ENCODE results near the gene NAGS.

Gene NAGS

GRCh38 chr17:44001461-44001920 lies 2.9 kb upstream of the NAGS start:
- Histone ChIP-seq H3K4me1 (ENCODE audit: control insufficient read depth, insufficient read depth, low read length) (no peaks in the 10 kb centered on the region), H3K9me3 (ENCODE audit: control insufficient read depth, insufficient read depth, low read depth, low read length) (no peaks in the 10 kb centered on the region), H3K36me3 (ENCODE audit: control insufficient read depth in 2 of 2, insufficient read depth in 1 of 2, low read length in 2 of 2) (no peaks in the 10 kb centered on the region), H3K27ac (ENCODE audit: extremely low read depth, low read depth, low read length) (no peak overlapping the region), H3K4me3 (ENCODE audit: low read depth, low read length) (no peak overlapping the region)
- TF ChIP-seq ZNF791 (tag by site-specific recombination; IDR thresholded peaks at IDR 0.05) (no peak), ZNF121 (tag by site-specific recombination; IDR thresholded peaks at IDR 0.05) (no peak), ZNF398 (tag by site-specific recombination; IDR thresholded peaks at IDR 0.05) (no peak), ZNF133 (tag by site-specific recombination; IDR thresholded peaks at IDR 0.05) (no peak), SCRT1 (tag by site-specific recombination; IDR thresholded peaks at IDR 0.05; ENCODE audit: borderline replicate concordance) (no peak), ZBTB7A (tag by site-specific recombination; IDR thresholded peaks at IDR 0.05; ENCODE audit: low read depth) (no peak), ZNF239 (tag by site-specific recombination; IDR thresholded peaks at IDR 0.05) (no peak), ZNF521 (tag by site-specific recombination; IDR thresholded peaks at IDR 0.05) (no peak), ZNF175 (tag by site-specific recombination; IDR thresholded peaks at IDR 0.05) (no peak), KLF8 (tag by site-specific recombination; IDR thresholded peaks at IDR 0.05) (no peak), SCRT2 (tag by site-specific recombination; IDR thresholded peaks at IDR 0.05) (no peak), ZNF366 (tag by site-specific recombination; conservative IDR thresholded peaks at IDR 0.05) (no peak), ZNF747 (tag by site-specific recombination; IDR thresholded peaks at IDR 0.05) (no peak), ZNF777 (tag by site-specific recombination; IDR thresholded peaks at IDR 0.05; ENCODE audit: borderline replicate concordance) (no peak), ZNF704 (tag by site-specific recombination; IDR thresholded peaks at IDR 0.05) (no peak), ZNF148 (tag by site-specific recombination; IDR thresholded peaks at IDR 0.05; ENCODE audit: borderline replicate concordance) (no peak), PRDM1 (tag by site-specific recombination; IDR thresholded peaks at IDR 0.05) (no peak), ZNF404 (tag by site-specific recombination; IDR thresholded peaks at IDR 0.05) (no peak), ZNF292 (tag by site-specific recombination; IDR thresholded peaks at IDR 0.05; ENCODE audit: borderline replicate concordance, low read depth) (no peak)
- POLR2A ChIA-PET = no interaction called here
- CTCF ChIA-PET = interaction anchor here (0.6 to 3.4 kb wide), 9 partner anchors 10 to 409 kb away, joined by 3 to 12 read pairs (median 4); partner anchors contain the start of gene TMEM101

GRCh38 chr17:44002141-44002848 lies 2.1 kb upstream of the NAGS start:
- ChIA-PET POLR2A (no interaction called here), CTCF (interaction anchor here (0.6 to 3.4 kb wide), 13 partner anchors 8 to 410 kb away, joined by 3 to 12 read pairs (median 5); no protein-coding TSS in a partner anchor)
- TF ChIP-seq HOXD13 (CRISPR knock-in tag; IDR thresholded peaks at IDR 0.05; ENCODE audit: borderline replicate concordance) = peak; percentile 40; the same call in 1 of the 2 replicates
- no peak for TF ChIP-seq GLI2 (tag by site-specific recombination; IDR thresholded peaks at IDR 0.05; ENCODE audit: borderline replicate concordance, low read depth)
- Histone ChIP-seq H3K4me1 (ENCODE audit: control insufficient read depth, insufficient read depth, low read length) (no peaks in the 10 kb centered on the region), H3K36me3 (ENCODE audit: control insufficient read depth in 2 of 2, insufficient read depth in 1 of 2, low read length in 2 of 2) (no peaks in the 10 kb centered on the region), H3K9me3 (ENCODE audit: control insufficient read depth, insufficient read depth, low read depth, low read length) (no peaks in the 10 kb centered on the region), H3K27ac (ENCODE audit: extremely low read depth, low read depth, low read length) (no peak overlapping the region), H3K4me3 (ENCODE audit: low read depth, low read length) (no peak overlapping the region)

Measured in HEK293 (cell line).